Kidney tubule cell (primary cell): ENCODE results near the gene MARK1.
"Not testable (repeated sequence)": the region's sequence is repeated elsewhere in the genome, so short reads cannot be mapped to it uniquely, and the experiment has no call there.

Source experiments
- DNase-seq: peaks from one replicate; pipeline ENCODE4 v3.0.0-alpha.2; 2018; ENCODE audit warnings: low spot score

The MARK1 gene

DNA sequence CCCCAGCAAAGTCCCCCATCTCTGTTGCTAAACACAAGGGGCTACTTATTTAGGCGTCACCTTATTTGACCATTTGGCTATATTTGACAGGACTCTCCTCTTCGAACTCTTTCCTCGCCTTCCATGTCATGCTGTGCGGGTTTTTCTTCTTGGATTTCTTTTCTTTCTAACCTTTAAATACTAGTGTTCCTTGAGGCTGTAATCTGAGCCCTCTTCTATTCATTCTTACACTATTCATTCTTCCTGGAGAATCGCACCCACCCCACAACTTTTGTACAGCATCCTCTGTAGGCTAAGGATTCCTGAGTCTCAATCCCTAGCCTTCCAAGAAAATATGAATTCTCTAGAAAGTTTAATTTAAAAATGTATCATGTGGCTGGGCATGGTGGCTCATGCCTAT lies 100.5 kb downstream of the MARK1 start:
- DNase-seq: no peak

DNA sequence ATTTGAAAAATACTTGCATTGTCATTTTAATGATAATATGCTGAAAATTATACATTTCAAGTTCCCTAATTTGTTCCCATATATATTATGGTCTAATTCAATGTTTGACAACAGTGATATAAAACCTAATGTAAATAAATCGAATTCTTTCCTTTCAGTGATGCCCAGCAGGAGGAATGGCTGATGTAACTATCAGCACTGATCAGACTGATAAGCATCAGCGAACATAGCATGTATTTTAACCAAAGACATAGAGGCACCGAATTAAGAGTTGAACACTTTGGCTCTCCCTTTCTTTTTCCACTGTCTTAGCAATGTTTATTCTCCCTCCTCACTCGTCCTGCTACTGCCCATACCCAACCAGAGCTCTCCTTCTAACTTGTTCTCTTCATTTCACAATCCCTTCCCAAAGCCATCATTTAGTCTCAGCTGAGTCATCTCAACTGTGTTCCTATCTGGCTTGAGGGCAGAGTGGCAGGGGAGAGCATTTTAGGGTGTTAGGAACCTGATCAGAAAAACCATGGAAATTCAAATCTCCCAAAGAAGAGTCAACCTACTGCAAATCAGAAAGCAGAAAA lies 103.4 kb downstream of the MARK1 start:
- no peak for DNase-seq

- no peak for DNase-seq
These were observed 109.8 kb downstream of the MARK1 start for GRCh38 chr1:220637759-220638158.

GRCh38 chr1:220642285-220642684 lies 114.3 kb downstream of the MARK1 start:
- no peak for DNase-seq

GRCh38 chr1:220652995-220653394 lies 125.1 kb downstream of the MARK1 start:
- no peak for DNase-seq

DNA sequence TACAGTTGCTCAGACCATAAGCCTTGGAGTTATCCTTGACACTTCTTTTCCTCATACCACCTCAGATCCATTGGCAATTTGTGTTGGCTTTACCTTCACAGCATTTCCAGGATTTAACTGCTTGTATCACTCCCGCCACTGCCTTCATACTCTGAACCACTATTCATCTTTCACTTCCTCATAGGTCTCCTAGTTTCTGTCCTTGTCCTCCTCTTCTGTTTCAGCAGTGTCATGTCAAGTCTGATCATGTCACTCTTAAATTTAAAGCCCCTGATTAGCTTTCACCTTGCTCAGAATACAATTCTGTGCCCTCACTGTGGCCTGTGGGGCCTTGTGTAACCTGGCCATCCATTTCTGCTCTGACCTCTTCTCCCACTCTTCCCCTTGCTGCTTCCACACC lies 127.6 kb downstream of the MARK1 start:
- no peak for DNase-seq

DNA sequence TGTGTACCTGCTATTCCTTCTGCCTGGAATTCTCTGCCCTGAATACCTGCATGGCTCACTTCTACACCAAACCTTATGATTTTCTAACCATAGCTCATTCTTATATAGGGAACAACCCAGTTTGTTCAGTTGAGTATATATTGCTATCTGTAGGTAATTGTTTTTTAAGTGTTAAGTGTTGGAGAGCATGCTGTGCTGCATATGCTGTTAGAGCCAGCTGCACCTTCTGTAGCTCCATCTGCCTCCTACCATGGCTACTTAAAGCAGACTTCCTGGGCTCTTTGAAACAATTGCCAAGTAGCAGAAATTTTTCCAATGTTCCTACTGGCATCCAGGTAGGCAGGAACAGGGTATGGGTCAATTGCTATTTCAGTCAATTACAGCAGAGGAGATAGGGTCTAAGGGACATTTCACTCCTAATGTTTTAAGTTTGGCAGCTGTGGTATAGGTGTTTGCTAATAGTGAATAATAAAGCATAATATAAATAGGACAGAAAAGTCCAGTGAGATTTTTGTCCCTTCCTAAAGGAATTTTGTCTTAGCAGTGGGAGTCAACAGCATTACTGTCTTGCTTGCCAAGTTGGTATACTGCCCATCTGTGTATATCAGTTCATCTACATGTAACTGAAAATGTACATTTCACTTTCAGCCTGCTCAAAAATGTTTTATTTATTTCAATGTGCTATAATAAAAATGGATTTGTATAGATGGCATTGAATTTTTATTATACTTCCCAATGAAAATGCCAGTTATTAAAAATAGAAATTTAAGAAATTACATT lies 128.2 kb downstream of the MARK1 start:
- no peak for DNase-seq

DNA sequence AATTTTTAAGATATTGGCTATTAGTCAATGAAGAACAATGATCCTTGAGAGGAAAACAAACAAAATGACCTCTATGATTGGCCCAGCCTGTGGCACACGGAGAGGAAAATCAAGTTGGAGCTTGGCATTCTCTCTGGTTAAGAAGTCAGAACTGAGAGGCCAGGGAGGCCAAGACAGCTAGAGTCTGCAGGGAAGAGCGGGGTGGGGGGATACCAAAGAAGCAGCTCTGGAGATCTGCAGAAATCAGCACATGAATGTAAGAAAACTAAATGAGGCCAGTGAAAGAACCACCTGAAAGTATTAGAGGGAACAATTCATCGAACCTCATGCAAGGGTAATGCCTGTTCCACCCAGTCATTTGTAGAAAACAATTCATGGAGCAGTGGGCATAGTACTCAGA lies 138.4 kb downstream of the MARK1 start:
- DNase-seq: no peak

- DNase-seq: peak; percentile 61
These were observed 141.1 kb downstream of the MARK1 start for GRCh38 chr1:220669005-220669404.

DNA sequence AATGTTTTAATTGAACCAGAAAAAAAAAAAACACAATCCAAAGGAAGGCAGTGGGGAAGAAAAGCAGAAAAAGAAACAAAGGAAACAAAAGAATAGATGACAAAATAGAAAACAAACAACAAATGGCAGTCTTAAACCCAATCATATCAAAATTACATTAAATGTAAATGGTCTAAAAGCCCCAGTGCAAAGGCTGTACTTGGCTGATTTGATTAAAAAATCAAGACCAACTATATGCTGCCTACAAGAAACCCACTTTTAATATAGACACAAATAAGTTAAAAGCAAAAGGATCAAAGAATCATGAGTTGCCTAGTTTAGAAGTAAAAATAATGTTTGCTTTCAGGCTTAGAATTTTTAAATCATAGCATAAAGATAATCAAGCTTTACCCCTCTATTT lies 142.4 kb downstream of the MARK1 start:
- no peak for DNase-seq

GRCh38 chr1:220673921-220674320 lies 146.0 kb downstream of the MARK1 start:
- no peak for DNase-seq

DNA sequence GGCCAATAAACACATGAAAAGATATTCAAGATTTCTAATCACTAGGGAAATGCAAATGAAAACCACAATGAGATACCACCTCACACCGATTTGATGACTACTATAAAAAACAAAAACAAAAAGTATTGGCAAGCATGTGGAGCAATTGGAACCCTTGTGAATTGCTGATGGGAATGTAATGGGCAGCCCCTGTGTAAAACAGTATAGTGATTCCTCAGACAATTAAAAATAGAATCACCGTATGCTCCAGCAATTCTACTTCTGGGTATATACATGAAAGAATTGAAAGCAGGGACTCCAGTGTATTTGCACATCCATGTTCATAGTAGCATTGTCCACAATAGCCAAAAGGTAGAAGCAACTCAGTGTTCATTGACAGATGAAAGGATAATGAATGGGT lies 149.3 kb downstream of the MARK1 start:
- no peak for DNase-seq

DNA sequence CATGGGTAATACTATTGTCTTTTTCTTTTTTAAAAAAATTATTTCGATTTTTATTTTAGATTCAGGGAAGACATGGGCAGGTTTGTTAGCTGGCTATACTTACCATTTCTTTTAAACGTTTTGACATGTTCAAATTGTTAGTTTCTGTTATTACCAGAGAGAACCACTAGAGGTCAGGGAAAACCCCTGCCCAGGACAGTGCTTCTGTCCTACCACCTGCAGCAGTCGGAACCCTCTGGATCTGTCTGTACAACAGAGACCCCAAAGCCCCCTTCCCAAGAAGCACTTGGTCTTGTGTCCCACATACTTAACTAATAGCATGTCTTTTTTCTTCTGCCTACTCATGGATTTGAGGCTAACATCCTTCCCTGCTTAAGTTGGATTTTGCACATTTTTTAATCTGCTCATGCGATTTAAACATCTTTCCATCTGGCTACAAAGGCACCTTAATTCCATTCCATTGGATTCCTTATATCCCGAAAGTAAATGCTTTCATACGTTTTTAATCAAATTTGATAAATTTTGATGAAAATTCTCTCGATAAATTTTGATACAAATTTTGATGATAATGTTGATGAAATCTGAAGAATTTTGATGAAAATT lies 152.2 kb downstream of the MARK1 start:
- peak; percentile 45 for DNase-seq

DNA sequence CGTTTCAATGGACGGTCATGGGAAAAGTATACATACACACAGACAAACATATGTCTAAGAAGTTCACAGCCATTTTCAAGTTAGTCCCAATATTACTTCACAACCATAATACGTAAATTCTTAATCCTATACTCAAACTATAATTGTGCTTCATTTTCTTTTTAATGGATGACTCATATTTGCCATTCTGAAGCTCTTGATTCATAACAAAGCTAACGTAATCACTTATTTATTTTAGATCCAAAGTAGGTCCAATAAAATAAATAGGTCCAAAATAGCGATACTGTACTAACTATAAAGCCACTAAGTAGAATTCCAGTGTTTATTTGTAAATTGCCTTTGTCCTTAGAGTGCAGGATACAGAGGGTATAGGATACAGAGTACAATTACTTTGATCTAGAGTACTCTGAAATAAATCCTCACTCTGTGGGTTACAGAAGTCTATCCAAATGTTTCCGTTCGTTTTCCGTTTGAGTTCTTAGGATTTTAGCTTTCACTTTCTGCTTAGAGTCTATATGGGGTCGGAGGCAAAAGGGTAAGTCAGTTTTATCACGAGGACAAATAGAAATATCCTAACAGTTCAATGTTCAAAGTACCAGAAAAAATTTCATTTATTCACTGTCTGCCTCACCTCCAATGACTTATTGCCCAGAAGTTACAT lies 153.4 kb downstream of the MARK1 start:
- no peak for DNase-seq

DNA sequence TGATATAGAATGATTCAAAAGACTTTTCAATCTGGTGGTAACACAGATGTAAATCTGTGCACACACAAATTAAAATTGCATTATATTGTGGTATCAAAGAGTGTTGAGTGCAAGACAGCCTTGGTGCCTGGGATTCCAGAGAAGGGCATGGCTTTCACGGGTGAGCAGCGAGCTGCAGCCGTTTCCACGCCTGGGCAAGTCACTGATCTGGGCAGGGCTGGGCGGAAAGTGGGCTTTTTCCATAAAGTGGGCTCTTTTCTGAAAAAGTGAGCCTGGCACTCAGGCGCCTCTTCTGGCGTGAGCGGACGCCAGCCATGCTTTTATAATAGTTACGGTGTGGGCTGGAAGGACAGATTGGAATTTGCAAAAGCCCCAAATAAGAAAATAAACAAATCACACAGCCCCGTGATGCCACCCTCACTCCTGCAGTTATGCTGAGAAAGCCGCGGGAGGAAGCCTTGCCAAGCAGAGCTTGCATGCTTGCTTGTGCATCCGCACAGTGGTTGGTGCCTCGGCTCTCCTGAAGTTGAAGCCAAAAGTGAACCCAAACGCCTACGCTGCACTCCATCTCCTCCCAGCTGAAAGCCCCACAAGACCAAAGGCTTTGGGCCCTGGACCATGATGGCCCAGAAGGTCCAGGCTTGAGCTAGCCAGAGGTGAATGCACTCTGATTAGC lies 155.1 kb downstream of the MARK1 start:
- peak; percentile 24 for DNase-seq

DNA sequence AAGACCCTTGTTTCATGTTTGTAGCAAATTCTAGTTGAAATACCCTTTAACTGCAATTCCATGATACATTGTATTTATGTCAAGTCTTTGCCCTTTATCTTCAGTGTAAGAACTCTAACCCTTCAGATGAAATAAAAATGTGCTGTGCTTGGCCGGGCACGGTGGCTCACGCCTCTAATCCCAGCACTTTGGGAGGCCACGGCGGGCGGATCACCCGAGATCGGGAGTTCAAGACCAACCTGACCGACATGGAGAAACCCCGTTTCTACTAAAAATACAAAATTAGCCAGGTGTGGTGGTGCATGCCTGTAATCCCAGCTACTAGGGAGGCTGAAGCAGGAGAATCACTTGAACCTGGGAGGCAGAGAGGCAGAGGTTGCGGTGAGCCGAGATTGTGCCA lies 155.8 kb downstream of the MARK1 start:
- not testable (repeated sequence) for DNase-seq

- no peak for DNase-seq
These were observed 157.0 kb downstream of the MARK1 start for GRCh38 chr1:220684890-220685289.

- DNase-seq: peak; percentile 18
These were observed 157.9 kb downstream of the MARK1 start for GRCh38 chr1:220685879-220686278.

DNA sequence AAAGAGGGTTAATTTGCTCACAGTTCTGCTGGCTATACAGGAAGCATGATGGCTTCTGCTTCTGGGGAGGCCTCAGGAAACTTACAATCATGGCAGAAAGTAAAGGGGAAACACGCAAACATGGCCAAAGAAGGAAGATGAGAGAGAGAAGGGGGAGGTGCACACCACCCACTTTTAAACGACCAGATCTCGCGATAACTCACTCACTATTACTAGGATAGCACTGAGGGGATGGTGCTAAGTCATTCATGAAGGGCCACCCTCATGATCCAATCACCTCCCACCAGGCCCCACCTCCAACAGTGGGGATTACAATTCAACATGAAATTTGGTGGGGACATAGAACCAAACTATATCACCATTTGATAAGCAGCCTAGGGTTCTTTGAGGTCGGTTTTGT lies 159.9 kb downstream of the MARK1 start:
- DNase-seq: no peak

DNA sequence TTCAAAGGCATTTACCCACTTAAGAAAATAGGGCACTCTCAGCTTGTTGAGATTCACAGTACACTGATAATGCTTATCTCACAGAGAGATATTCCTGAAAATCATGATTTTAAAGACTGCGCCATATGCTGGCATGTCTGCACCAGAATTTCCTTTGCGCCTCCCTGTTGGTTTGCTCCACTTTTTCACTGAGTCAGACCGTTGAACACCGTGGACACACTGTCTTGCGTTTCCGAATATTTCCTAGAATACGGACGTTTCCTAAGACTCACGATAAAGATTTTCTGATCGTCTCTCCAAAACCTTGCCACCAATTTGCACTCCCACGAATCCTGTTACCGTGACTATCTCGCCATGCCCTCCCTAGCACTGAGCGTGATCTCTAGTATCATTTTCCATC lies 161.7 kb downstream of the MARK1 start:
- DNase-seq: no peak

DNA sequence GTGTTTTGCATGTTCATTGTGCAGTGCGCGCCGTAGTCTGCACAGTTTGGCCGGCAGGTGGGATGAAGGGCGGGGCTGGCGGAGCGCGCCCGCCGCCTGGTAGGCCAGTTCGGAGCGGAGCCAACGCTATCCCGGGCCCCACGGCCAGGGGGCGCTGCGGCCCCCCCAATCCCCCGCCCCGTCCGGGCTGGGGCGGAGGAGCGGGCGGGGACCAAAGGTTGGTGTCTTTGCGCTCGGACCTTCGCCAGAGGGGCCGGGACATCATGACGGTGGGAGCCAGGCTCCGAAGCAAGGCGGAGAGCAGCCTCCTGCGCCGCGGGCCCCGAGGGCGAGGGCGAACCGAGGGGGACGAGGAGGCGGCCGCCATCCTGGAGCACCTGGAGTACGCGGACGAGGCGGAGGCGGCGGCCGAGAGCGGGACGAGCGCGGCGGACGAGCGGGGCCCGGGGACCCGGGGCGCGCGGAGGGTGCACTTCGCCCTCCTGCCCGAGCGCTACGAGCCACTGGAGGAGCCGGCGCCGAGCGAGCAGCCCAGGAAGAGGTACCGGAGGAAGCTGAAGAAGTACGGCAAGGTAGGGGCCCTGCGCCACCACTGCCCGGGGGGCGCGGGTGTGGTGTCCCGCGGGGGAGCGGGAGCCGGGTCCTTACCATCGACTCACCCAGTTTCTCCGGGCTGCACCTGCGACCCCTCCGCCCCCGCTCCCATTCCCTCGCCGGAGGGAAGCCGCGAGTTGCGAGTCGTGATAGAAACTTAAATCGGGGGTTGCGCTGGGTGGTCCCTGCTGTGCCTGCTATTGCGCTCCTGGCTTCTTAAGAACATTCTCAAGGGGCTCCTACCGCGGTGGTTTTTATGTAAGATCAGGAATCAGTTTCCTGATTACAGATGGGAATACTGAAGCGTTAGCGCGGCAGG lies 162.5 kb downstream of the MARK1 start, which contains the start of gene C1orf115:
Gene C1orf115 (plus strand): TSS at position 224 of the 913 bp plus-strand sequence. CDS start 40 bp downstream, at position 264.
- DNase-seq: peak; percentile 85
